Left ventricle myocardium inferior (tissue), 1 donor: ENCODE measurements around the gene MALT1. TPM values are rescaled to one million over a fixed set of nuclear protein-coding genes. Genes with fewer than 3 reads are reported as not detected.

Source experiments
- DNase-seq: peaks from one replicate; pipeline ENCODE4 v3.0.0-alpha.2; 2020
- H3K27ac ChIP-seq: fragments of 200-600 bp; replicated peaks from 2 replicates; pipeline ENCODE4 v1.8.0; 2021
- H3K27me3 ChIP-seq: fragments of 200-600 bp; 2 replicates; pipeline ENCODE4 v1.8.0; 2021; ENCODE audit warnings: low read depth
- H3K36me3 ChIP-seq: fragments of 200-600 bp; 2 replicates; pipeline ENCODE4 v1.8.0; 2021
- H3K4me1 ChIP-seq: fragments of 200-600 bp; 2 replicates; pipeline ENCODE4 v1.8.0; 2021
- H3K4me3 ChIP-seq: fragments of 200-600 bp; 2 replicates; pipeline ENCODE4 v1.8.0; 2021; ENCODE audit warnings: mild to moderate bottlenecking, moderate library complexity
- H3K9me3 ChIP-seq: fragments of 200-600 bp; replicated peaks from 2 replicates; pipeline ENCODE4 v1.8.0; 2021
- intact Hi-C: fragments of 100-400 bp; cut with micrococcal nuclease; formaldehyde crosslinking; loops from one replicate; pipeline ENCODE4 v1.11.0; 2022
- long read RNA-seq: library from polyadenylated mRNA; unstranded; transcript quantifications from one replicate; pipeline ENCODE4 v2.0.0, GENCODE V29; 2021
- total RNA-seq: library from RNA; stranded (reverse); fragmentation: NEBNext Ultra II Directional; extraction: Animal tissue kit (Norgen Biotek cat#: 25700); gene quantifications from one replicate; pipeline ENCODE4 v1.2.1, GENCODE V29; 2021
- TF ChIP-seq, protein P1 (sequence below): fragments of 200-600 bp; IDR thresholded peaks from 2 replicates; pipeline ENCODE4 v1.8.0; 2021; ENCODE audit warnings: antibody characterized with exemption, mild to moderate bottlenecking, borderline replicate concordance
- donor health status: DM: no; HTN: yes; CAD: no; lungs with severe emphysema.

Gene MALT1, protein sequence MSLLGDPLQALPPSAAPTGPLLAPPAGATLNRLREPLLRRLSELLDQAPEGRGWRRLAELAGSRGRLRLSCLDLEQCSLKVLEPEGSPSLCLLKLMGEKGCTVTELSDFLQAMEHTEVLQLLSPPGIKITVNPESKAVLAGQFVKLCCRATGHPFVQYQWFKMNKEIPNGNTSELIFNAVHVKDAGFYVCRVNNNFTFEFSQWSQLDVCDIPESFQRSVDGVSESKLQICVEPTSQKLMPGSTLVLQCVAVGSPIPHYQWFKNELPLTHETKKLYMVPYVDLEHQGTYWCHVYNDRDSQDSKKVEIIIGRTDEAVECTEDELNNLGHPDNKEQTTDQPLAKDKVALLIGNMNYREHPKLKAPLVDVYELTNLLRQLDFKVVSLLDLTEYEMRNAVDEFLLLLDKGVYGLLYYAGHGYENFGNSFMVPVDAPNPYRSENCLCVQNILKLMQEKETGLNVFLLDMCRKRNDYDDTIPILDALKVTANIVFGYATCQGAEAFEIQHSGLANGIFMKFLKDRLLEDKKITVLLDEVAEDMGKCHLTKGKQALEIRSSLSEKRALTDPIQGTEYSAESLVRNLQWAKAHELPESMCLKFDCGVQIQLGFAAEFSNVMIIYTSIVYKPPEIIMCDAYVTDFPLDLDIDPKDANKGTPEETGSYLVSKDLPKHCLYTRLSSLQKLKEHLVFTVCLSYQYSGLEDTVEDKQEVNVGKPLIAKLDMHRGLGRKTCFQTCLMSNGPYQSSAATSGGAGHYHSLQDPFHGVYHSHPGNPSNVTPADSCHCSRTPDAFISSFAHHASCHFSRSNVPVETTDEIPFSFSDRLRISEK
- total RNA-seq: 8.6 TPM
- long read RNA-seq, full-length matches to known transcripts: 11 of 20 reads
- long read RNA-seq, partial matches to known transcripts: 1 of 20 reads
- long read RNA-seq, other reads (novel, unspliced or antisense): 8 of 20 reads

DNA sequence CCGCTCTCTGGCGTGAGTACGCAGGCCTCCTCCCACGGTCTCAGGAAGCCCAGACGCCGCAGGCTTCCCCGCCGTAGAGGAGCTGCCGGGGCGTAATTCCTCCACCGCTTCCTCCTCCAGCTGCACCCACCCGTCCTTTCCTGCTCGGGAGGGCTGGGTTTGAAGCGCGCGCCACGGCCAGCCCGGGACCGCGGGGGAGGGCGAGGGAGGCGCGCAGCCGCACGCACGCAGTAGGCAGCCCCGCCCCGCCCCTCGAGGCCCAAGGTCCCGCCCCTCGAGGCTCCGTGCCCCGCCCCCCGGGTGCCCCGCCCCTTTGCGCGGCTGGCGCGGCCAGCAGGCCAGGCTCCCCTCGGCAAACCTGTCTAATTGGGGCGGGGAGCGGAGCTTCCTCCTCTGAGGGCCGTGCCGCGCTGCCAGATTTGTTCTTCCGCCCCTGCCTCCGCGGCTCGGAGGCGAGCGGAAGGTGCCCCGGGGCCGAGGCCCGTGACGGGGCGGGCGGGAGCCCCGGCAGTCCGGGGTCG, at the start of gene MALT1:
Gene MALT1, plus strand, starts transcription at position 355 of the 521 bp plus-strand sequence. CDS start 179 bp downstream, outside the sequence.
- H3K4me1 ChIP-seq: peaks cover 49% of the 10 kb centered on the region
- peak; percentile 94 for DNase-seq
- H3K9me3 ChIP-seq: no peaks in the 10 kb centered on the region
- H3K4me3 ChIP-seq: peak within 1 kb of the TSS; percentile 86
- intact Hi-C loops: no loop called here
- no peaks in the 10 kb centered on the region for H3K27me3 ChIP-seq
- TF ChIP-seq, protein P1, sequence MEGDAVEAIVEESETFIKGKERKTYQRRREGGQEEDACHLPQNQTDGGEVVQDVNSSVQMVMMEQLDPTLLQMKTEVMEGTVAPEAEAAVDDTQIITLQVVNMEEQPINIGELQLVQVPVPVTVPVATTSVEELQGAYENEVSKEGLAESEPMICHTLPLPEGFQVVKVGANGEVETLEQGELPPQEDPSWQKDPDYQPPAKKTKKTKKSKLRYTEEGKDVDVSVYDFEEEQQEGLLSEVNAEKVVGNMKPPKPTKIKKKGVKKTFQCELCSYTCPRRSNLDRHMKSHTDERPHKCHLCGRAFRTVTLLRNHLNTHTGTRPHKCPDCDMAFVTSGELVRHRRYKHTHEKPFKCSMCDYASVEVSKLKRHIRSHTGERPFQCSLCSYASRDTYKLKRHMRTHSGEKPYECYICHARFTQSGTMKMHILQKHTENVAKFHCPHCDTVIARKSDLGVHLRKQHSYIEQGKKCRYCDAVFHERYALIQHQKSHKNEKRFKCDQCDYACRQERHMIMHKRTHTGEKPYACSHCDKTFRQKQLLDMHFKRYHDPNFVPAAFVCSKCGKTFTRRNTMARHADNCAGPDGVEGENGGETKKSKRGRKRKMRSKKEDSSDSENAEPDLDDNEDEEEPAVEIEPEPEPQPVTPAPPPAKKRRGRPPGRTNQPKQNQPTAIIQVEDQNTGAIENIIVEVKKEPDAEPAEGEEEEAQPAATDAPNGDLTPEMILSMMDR: no peak
- no peaks in the 10 kb centered on the region for H3K36me3 ChIP-seq
- H3K27ac ChIP-seq: peak within 1 kb of the TSS; percentile 98

GRCh38 chr18:58624011-58624410, 47.3 kb upstream of the MALT1 start:
- TF ChIP-seq, protein P1: no peak
- Histone ChIP-seq H3K4me3 (peak overlapping the region; percentile 61), H3K36me3 (no peaks in the 10 kb centered on the region), H3K9me3 (no peaks in the 10 kb centered on the region), H3K27me3 (no peaks in the 10 kb centered on the region), H3K4me1 (peaks cover 47% of the 10 kb centered on the region), H3K27ac (peak overlapping the region; percentile 81)
- intact Hi-C loops: no loop called here
- DNase-seq: no peak

- H3K27ac ChIP-seq: peak overlapping the region; percentile 81
- H3K27me3 ChIP-seq: no peaks in the 10 kb centered on the region
- H3K9me3 ChIP-seq: no peaks in the 10 kb centered on the region
- H3K4me1 ChIP-seq: peaks cover 40% of the 10 kb centered on the region
- no peaks in the 10 kb centered on the region for H3K36me3 ChIP-seq
- DNase-seq: no peak
- intact Hi-C loops: no loop called here
- peak overlapping the region; percentile 61 for H3K4me3 ChIP-seq
- TF ChIP-seq, protein P1: no peak
Measured at GRCh38 chr18:58625839-58626238, 45.4 kb upstream of the MALT1 start.

- intact Hi-C loops: no loop called here
- TF ChIP-seq, protein P1: no peak
- Histone ChIP-seq H3K36me3 (no peaks in the 10 kb centered on the region), H3K9me3 (no peaks in the 10 kb centered on the region), H3K27me3 (no peaks in the 10 kb centered on the region), H3K4me3 (no peak overlapping the region), H3K4me1 (peaks cover 32% of the 10 kb centered on the region), H3K27ac (peak overlapping the region; percentile 81)
- no peak for DNase-seq
Measured at GRCh38 chr18:58630071-58630470, 41.2 kb upstream of the MALT1 start.

- intact Hi-C loops: no loop called here
- Histone ChIP-seq H3K9me3 (no peaks in the 10 kb centered on the region), H3K4me1 (peaks cover 36% of the 10 kb centered on the region), H3K27ac (peak overlapping the region; percentile 81), H3K27me3 (no peaks in the 10 kb centered on the region), H3K36me3 (no peaks in the 10 kb centered on the region), H3K4me3 (no peak overlapping the region)
- TF ChIP-seq, protein P1: no peak
- no peak for DNase-seq
Measured at GRCh38 chr18:58631301-58631700, 40.0 kb upstream of the MALT1 start.
